MCF 10A (cell line): ENCODE results near the gene PIBF1. TPM values are rescaled to one million over a fixed set of nuclear protein-coding genes. Genes with fewer than 3 reads are reported as not detected.

Experiments
- BruUV-seq: library from RNA; stranded (reverse); fragments of 400-500 nt; replicated peaks from 2 replicates; lab custom pipeline; 2021; lab: Mats Ljungman, UMichigan
- CTCF ChIA-PET: fragments of 300-600 bp; sonication (Branson Sonifier 250); formaldehyde crosslinking; extraction: SDS; loops from one replicate; lab custom pipeline; 2021; ENCODE audit warnings: antibody characterized with exemption, inconsistent platforms; lab: Yijun Ruan, JAX
- POLR2A ChIA-PET: fragments of 300-600, 350-650 bp; sonication (Branson Sonifier 250); formaldehyde crosslinking; extraction: SDS; loops from one replicate; lab custom pipeline; 2020; ENCODE audit warnings: antibody characterized with exemption, inconsistent platforms; lab: Yijun Ruan, JAX
- DNase-seq: peaks from one replicate; pipeline ENCODE4 v3.0.0-alpha.2; 2018; ENCODE audit not compliant: unreplicated experiment
- H3K27ac Mint-ChIP-seq: one replicate; pipeline ENCODE4 v1.8.0; 2022; ENCODE audit warnings: mild to moderate bottlenecking, low read depth, mixed read lengths; ENCODE audit not compliant: unreplicated experiment
- H3K27me3 Mint-ChIP-seq: one replicate; pipeline ENCODE4 v1.8.0; 2022; ENCODE audit warnings: mixed read lengths; ENCODE audit not compliant: insufficient read depth, unreplicated experiment
- H3K36me3 Mint-ChIP-seq: one replicate; pipeline ENCODE4 v1.8.0; 2022; ENCODE audit warnings: mild to moderate bottlenecking, moderate library complexity, mixed read lengths; ENCODE audit not compliant: insufficient read depth, unreplicated experiment
- H3K4me1 Mint-ChIP-seq: one replicate; pipeline ENCODE4 v1.8.0; 2022; ENCODE audit warnings: mixed read lengths; ENCODE audit not compliant: insufficient read depth, unreplicated experiment
- H3K4me3 Mint-ChIP-seq: one replicate; pipeline ENCODE4 v1.8.0; 2022; ENCODE audit warnings: mild to moderate bottlenecking, moderate library complexity, mixed read lengths; ENCODE audit not compliant: unreplicated experiment
- H3K9me3 Mint-ChIP-seq: one replicate; pipeline ENCODE4 v1.8.0; 2022; ENCODE audit warnings: mixed read lengths; ENCODE audit not compliant: unreplicated experiment
- intact Hi-C: fragments of 100-400 bp; cut with micrococcal nuclease; formaldehyde crosslinking; loops from 2 replicates; pipeline ENCODE4 v1.14.1; 2022
- total RNA-seq: library from RNA; stranded (reverse); gene quantifications from 2 replicates; pipeline ENCODE4 v1.2.3, GENCODE V29; 2022
- TF ChIP-seq, protein P1 (sequence below): fragments of 200-600 bp; IDR thresholded peaks from one replicate; pipeline ENCODE4 v1.8.0; 2022; ENCODE audit warnings: antibody characterized with exemption, mild to moderate bottlenecking; ENCODE audit not compliant: unreplicated experiment

The PIBF1 gene
- total RNA-seq, 1 experiment from 2014 or later, result 30.4 TPM

DNA sequence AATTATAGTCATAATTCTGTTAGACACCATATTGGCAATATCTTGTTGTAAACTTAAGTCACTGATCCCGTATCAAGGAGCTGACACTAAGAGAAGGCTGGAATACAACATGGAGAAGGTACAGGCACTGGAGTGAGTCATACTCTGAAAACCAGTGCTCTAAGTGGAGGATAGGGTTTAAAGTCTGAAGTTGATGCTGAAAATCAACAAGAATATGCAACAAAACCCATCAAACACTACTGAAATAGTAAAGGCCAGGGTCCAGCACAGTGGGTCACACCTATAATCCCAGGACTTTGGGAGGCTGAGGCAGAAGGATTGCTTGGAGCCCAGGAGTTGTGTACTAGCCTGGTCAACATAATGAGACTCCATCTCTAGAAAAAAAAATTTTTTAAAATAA lies 203.7 kb downstream of the PIBF1 start:
- Mint-ChIP-seq H3K4me1 (peaks cover 11% of the 10 kb centered on the region), H3K27me3 (no peaks in the 10 kb centered on the region), H3K27ac (no peak overlapping the region), H3K36me3 (peaks cover 5% of the 10 kb centered on the region), H3K9me3 (no peaks in the 10 kb centered on the region), H3K4me3 (no peak overlapping the region)
- POLR2A ChIA-PET, result interaction anchor here (0.6 to 3.4 kb wide), 3 partner anchors 73 to 321 kb away, joined by 3 to 17 read pairs (median 3); partner anchors contain the start of gene KLF5
- CTCF ChIA-PET, result interaction anchor here (1.7 kb wide), 1 partner anchor 15 kb away, joined by 4 read pairs; no protein-coding TSS in a partner anchor
- no peak for DNase-seq
- intact Hi-C loops, result no loop called here
- BruUV-seq, result no TSS peak
- TF ChIP-seq, protein P1, sequence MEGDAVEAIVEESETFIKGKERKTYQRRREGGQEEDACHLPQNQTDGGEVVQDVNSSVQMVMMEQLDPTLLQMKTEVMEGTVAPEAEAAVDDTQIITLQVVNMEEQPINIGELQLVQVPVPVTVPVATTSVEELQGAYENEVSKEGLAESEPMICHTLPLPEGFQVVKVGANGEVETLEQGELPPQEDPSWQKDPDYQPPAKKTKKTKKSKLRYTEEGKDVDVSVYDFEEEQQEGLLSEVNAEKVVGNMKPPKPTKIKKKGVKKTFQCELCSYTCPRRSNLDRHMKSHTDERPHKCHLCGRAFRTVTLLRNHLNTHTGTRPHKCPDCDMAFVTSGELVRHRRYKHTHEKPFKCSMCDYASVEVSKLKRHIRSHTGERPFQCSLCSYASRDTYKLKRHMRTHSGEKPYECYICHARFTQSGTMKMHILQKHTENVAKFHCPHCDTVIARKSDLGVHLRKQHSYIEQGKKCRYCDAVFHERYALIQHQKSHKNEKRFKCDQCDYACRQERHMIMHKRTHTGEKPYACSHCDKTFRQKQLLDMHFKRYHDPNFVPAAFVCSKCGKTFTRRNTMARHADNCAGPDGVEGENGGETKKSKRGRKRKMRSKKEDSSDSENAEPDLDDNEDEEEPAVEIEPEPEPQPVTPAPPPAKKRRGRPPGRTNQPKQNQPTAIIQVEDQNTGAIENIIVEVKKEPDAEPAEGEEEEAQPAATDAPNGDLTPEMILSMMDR, result no peak

DNA sequence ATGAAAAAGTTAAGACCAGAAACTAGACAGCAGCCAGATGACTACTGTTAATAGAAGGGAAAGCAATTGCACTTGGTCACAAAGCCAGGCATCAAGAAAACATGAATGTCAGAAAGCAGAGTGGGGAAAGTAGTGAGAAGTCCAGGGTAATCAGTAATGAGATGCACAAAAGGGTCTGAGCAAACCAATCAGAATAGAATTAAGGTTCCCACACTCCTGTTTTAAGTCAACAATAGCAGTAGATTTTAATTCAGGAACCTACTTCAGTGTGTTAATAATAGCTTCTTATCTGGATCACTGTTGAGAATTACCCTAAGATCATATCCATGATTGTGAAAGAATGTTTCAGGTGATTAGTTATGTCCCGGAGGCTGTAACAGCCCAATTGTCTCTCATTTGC lies 204.3 kb downstream of the PIBF1 start:
- Mint-ChIP-seq H3K27ac (no peak overlapping the region), H3K4me3 (no peak overlapping the region), H3K27me3 (no peaks in the 10 kb centered on the region), H3K4me1 (peaks cover 8% of the 10 kb centered on the region), H3K36me3 (peaks cover 5% of the 10 kb centered on the region), H3K9me3 (no peaks in the 10 kb centered on the region)
- ChIA-PET CTCF (interaction anchor here (0.6 to 1.7 kb wide), 2 partner anchors 14 to 89 kb away, joined by 3 to 4 read pairs; no protein-coding TSS in a partner anchor), POLR2A (interaction anchor here (0.6 to 3.4 kb wide), 3 partner anchors 72 to 320 kb away, joined by 3 to 17 read pairs (median 3); partner anchors contain the start of gene KLF5)
- intact Hi-C loops, result no loop called here
- TF ChIP-seq, protein P1, result no peak
- BruUV-seq, result no TSS peak
- DNase-seq, result no peak

DNA sequence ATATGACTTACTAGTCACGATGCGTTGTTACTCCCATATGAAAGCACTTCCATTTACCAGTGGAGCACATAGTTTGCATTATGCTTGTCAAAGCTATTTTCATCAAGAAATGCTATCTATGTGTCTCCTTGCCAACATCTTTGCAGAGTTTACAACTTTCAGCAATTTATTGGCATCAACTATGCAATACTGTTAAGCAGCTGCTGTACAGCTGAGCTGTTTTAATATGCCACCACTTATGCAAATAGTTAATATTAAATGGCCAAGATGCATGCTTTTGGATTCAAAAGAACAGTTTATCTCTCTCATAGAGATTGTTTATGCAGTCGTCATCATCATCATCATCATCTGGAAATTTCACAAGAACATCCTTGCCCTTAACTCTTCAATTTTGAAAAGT lies 209.0 kb downstream of the PIBF1 start:
- Mint-ChIP-seq H3K36me3 (peaks cover 10% of the 10 kb centered on the region), H3K9me3 (no peaks in the 10 kb centered on the region), H3K4me3 (no peak overlapping the region), H3K27ac (no peak overlapping the region), H3K4me1 (no peaks in the 10 kb centered on the region), H3K27me3 (no peaks in the 10 kb centered on the region)
- ChIA-PET CTCF (interaction anchor here (0.6 kb wide), 1 partner anchor 38 kb away, joined by 3 read pairs; no protein-coding TSS in a partner anchor), POLR2A (interaction anchor here (0.8 kb wide), 1 partner anchor 10 kb away, joined by 3 read pairs; no protein-coding TSS in a partner anchor)
- intact Hi-C loops, result no loop called here
- BruUV-seq, result no TSS peak
- TF ChIP-seq, protein P1, result no peak
- no peak for DNase-seq

DNA sequence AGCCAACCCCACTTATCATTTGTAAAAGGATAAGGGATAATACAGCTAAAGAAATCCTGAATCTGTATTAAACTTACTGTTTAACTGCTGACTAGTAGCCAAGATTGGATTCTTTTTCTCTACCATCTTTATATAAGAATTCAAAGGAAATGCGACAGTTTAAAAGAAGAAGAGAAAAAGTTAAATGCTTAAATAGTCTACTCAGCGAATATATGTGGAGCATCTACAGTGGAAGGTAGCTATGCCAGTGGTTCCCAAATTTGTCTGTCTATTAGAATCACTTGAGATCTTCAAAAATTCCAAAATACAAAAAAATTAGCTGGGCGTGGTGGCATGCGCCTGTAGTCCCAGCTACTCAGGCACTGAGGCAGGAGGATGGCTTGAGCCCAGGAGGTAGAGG lies 216.1 kb downstream of the PIBF1 start:
- Mint-ChIP-seq H3K36me3 (peaks cover 16% of the 10 kb centered on the region), H3K4me1 (no peaks in the 10 kb centered on the region), H3K27ac (no peak overlapping the region), H3K4me3 (no peak overlapping the region), H3K9me3 (no peaks in the 10 kb centered on the region), H3K27me3 (no peaks in the 10 kb centered on the region)
- POLR2A ChIA-PET, result interaction anchor here (0.7 kb wide), 1 partner anchor 22 kb away, joined by 3 read pairs; no protein-coding TSS in a partner anchor
- intact Hi-C loops, result no loop called here
- CTCF ChIA-PET, result no interaction called here
- no peak for DNase-seq
- TF ChIP-seq, protein P1, result no peak
- no TSS peak for BruUV-seq
